ENCODE measurements around the gene PIP5K1B. TPM values are rescaled to one million over a fixed set of nuclear protein-coding genes. Genes with fewer than 3 reads are reported as not detected.

The PIP5K1B gene, protein sequence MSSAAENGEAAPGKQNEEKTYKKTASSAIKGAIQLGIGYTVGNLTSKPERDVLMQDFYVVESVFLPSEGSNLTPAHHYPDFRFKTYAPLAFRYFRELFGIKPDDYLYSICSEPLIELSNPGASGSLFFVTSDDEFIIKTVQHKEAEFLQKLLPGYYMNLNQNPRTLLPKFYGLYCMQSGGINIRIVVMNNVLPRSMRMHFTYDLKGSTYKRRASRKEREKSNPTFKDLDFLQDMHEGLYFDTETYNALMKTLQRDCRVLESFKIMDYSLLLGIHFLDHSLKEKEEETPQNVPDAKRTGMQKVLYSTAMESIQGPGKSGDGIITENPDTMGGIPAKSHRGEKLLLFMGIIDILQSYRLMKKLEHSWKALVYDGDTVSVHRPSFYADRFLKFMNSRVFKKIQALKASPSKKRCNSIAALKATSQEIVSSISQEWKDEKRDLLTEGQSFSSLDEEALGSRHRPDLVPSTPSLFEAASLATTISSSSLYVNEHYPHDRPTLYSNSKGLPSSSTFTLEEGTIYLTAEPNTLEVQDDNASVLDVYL
- total RNA-seq (2014; rRNA removed) (0.29 TPM in 1 of 2 replicates, not detected in the other), Bru-seq, nascent RNA (percentile 20 among the genes with signal in this experiment), BruChase-seq, experiment 1, labeled RNA remaining after a 6-hour chase (percentile 13 among the genes with signal in this experiment), BruChase-seq, experiment 2, labeled RNA remaining after a 2-hour chase (percentile 20 among the genes with signal in this experiment)
- long read RNA-seq = 0 reads

DNA sequence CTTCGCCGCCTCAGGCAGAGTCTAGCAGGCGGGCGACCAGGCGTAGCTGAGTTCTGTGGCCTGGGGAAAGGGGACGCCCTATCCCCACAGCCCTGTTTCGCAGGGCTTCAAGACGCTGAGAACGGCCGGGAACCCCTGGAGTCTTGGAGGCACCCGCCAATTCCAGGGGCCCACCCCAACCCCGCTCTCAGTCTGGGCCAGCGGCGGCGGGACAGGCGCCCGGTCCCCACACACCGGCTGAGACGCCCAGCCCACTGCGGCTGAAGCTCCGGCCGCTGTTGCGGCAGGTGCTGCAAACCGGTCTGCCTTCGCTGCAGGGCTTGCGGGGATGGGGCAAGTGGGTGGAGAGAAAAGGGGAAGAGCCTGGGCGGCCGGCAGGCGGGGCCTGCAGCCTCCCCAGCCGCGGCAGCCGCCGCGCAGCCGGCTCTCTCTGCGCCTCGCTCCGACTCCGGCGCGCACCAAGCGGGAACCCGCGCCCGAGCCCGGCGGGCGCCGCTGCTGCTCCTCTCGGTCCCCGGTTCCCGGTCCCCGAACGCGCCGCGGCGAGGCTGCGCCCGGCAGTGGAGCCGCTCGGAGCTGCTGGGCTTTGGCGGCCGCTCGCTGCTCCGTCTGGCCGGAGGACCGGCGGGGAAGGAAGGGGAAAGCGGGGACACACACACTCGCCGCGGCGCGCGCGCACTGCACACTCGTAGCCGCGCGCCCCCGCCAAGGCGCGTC lies at the start of gene PIP5K1B:
Gene PIP5K1B (plus strand): TSS at position 427 of the 717 bp plus-strand sequence. CDS start 117,375 bp downstream, outside the sequence.
- no peak within 1 kb of the TSS for H3K9ac ChIP-seq (ENCODE audit: low read length)
- peaks cover 74% of the 10 kb centered on the region for H3K27me3 ChIP-seq (ENCODE audit: low read length)
- H3K79me2 ChIP-seq (ENCODE audit: low read length) = no peaks in the 10 kb centered on the region
- H3K27ac ChIP-seq (ENCODE audit: low read length) = no peak within 1 kb of the TSS
- ATAC-seq (peak; percentile 88), DNase-seq (peak; percentile 56)
- CTCF ChIA-PET = no interaction called here
- peak within 1 kb of the TSS; percentile 57 for H3K4me3 ChIP-seq (ENCODE audit: low read length)
- BruUV-seq (replicated peaks) = no TSS peak
- H3K4me1 ChIP-seq (ENCODE audit: insufficient read depth, low read length) = peaks cover 4% of the 10 kb centered on the region; the same call in 1 of the 2 replicates
- POLR2A ChIA-PET (ENCODE audit: unreplicated experiment) = no interaction called here
- peak within 1 kb of the TSS; percentile 77 for H3K4me2 ChIP-seq (ENCODE audit: low read length)
- H2AFZ ChIP-seq (ENCODE audit: low read length) = peak within 1 kb of the TSS; percentile 57
- intact Hi-C loops (cut with micrococcal nuclease) = no loop called here
- no peaks in the 10 kb centered on the region for H3F3A ChIP-seq (ENCODE audit: low read length, unreplicated experiment)
- peak; percentile 80 for TF ChIP-seq EZH2 (IDR thresholded peaks at IDR 0.05; ENCODE audit: low read length, unreplicated experiment)
- TF ChIP-seq, protein P1, sequence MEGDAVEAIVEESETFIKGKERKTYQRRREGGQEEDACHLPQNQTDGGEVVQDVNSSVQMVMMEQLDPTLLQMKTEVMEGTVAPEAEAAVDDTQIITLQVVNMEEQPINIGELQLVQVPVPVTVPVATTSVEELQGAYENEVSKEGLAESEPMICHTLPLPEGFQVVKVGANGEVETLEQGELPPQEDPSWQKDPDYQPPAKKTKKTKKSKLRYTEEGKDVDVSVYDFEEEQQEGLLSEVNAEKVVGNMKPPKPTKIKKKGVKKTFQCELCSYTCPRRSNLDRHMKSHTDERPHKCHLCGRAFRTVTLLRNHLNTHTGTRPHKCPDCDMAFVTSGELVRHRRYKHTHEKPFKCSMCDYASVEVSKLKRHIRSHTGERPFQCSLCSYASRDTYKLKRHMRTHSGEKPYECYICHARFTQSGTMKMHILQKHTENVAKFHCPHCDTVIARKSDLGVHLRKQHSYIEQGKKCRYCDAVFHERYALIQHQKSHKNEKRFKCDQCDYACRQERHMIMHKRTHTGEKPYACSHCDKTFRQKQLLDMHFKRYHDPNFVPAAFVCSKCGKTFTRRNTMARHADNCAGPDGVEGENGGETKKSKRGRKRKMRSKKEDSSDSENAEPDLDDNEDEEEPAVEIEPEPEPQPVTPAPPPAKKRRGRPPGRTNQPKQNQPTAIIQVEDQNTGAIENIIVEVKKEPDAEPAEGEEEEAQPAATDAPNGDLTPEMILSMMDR (conservative IDR thresholded peaks at IDR 0.05; ENCODE audit: low read depth, low read length) = no peak
- no peaks in the 10 kb centered on the region for H3K9me3 ChIP-seq (ENCODE audit: low read length)
- no peaks in the 10 kb centered on the region for H3K36me3 ChIP-seq (ENCODE audit: low read depth, low read length)
- H3K9me2 ChIP-seq (replicated peaks; ENCODE audit: low read length) = no peaks in the 10 kb centered on the region
- no peaks in the 10 kb centered on the region for H4K20me1 ChIP-seq (ENCODE audit: low read length)

DNA sequence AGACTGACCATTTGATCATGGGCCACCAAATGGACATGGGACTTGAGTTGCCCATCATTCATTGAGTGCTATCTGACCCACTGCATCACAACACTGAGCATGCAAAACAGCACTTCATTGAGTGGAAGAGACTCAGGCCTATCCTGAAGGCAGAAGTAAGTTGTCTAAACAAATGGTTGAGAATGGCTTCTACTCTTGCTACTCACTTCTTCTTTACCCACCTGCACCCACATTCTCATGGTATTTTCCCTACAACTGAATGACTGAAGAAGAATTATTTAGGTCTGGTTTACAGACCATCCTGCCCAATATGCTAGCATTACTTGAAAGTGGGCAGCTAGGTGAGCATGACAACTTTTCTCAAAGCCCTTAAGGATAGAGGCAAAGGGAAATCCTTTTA lies 41.0 kb upstream of the PIP5K1B start:
- Histone ChIP-seq H3K9ac (ENCODE audit: low read length) (no peak overlapping the region), H3K79me2 (ENCODE audit: low read length) (no peaks in the 10 kb centered on the region), H3K4me3 (ENCODE audit: low read length) (no peak overlapping the region), H3K4me1 (ENCODE audit: insufficient read depth, low read length) (no peaks in the 10 kb centered on the region), H2AFZ (ENCODE audit: low read length) (no peak overlapping the region), H4K20me1 (ENCODE audit: low read length) (no peaks in the 10 kb centered on the region), H3K27ac (ENCODE audit: low read length) (no peak overlapping the region), H3K9me2 (replicated peaks; ENCODE audit: low read length) (no peaks in the 10 kb centered on the region), H3K9me3 (ENCODE audit: low read length) (no peaks in the 10 kb centered on the region), H3F3A (ENCODE audit: low read length, unreplicated experiment) (no peaks in the 10 kb centered on the region), H3K27me3 (ENCODE audit: low read length) (peaks cover 33% of the 10 kb centered on the region), H3K36me3 (ENCODE audit: low read depth, low read length) (no peaks in the 10 kb centered on the region), H3K4me2 (ENCODE audit: low read length) (no peak overlapping the region)
- ChIA-PET CTCF (no interaction called here), POLR2A (ENCODE audit: unreplicated experiment) (no interaction called here)
- TF ChIP-seq, protein P1 (conservative IDR thresholded peaks at IDR 0.05; ENCODE audit: low read depth, low read length) = no peak
- TF ChIP-seq EZH2 (IDR thresholded peaks at IDR 0.05; ENCODE audit: low read length, unreplicated experiment) (no peak), EZH2phosphoT487 (IDR thresholded peaks at IDR 0.05; ENCODE audit: borderline replicate concordance, low read length) (no peak)
- DNase-seq (no peak), ATAC-seq (no peak)
- no TSS peak for BruUV-seq (replicated peaks)
- intact Hi-C loops (cut with micrococcal nuclease) = no loop called here

All from PC-3 (cell line).